Body of pancreas (tissue), 4 donors: ENCODE measurements around the gene PTTG1IP.

Experiments
- POLR2A ChIP-seq, 3 donors: fragments of 450-650 bp; IDR thresholded peaks; one replicate each; pipeline ENCODE4 v1.6.1; 2016; ENCODE audit warnings: antibody characterized with exemption in 3 of 3, mild to moderate bottlenecking in 2 of 3
- TF ChIP-seq, protein P1 (sequence below), 7 experiments: fragments of 450-650 bp in 4 of 7; fragments of 200-600 bp in 3 of 7; sonication (generic) in 3 of 7; IDR thresholded peaks; one replicate each; pipeline ENCODE4 v1.5.1; 2016 to 2019; ENCODE audit warnings: antibody characterized with exemption in 7 of 7

DNA sequence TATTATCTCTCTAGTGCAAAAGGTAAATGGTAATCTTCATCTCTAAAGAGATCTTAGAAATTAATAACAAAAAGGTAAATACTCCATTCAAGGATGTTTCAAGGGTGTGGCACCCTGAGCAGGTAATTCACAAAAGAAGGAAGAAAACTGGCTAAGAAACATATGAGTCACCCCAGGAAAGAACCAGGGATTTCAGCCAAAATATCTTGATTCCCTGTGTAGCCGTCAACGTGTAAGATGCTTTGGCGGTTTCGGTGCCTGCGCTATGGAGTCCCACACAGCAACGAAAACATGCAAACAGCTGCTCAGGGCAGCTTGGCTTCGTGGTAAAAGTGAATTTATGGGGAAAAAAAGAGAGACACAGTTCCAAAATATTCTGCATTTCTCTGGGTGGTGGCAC lies 43.5 kb upstream of the PTTG1IP start:
- no peak for TF ChIP-seq POLR2A (IDR thresholded peaks at IDR 0.05)
- TF ChIP-seq, protein P1, sequence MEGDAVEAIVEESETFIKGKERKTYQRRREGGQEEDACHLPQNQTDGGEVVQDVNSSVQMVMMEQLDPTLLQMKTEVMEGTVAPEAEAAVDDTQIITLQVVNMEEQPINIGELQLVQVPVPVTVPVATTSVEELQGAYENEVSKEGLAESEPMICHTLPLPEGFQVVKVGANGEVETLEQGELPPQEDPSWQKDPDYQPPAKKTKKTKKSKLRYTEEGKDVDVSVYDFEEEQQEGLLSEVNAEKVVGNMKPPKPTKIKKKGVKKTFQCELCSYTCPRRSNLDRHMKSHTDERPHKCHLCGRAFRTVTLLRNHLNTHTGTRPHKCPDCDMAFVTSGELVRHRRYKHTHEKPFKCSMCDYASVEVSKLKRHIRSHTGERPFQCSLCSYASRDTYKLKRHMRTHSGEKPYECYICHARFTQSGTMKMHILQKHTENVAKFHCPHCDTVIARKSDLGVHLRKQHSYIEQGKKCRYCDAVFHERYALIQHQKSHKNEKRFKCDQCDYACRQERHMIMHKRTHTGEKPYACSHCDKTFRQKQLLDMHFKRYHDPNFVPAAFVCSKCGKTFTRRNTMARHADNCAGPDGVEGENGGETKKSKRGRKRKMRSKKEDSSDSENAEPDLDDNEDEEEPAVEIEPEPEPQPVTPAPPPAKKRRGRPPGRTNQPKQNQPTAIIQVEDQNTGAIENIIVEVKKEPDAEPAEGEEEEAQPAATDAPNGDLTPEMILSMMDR (IDR thresholded peaks at IDR 0.05): no peak
